Parathyroid adenoma (tissue), 2 donors: Measurements from ENCODE around the gene ZFPL1.

Experiments used
- H2AFZ ChIP-seq: fragments of 300-600 bp; sonication (generic); one replicate; pipeline ENCODE4 v1.7.0; 2017; ENCODE audit warnings: antibody characterized with exemption, mild to moderate bottlenecking
- H3K27ac ChIP-seq: fragments of 300-600 bp; sonication (generic); one replicate; pipeline ENCODE4 v1.7.0; 2017
- H3K27me3 ChIP-seq: fragments of 300-600 bp; sonication (generic); one replicate; pipeline ENCODE4 v1.7.0; 2017; ENCODE audit warnings: low read length; ENCODE audit not compliant: control insufficient read depth, insufficient read depth
- H3K36me3 ChIP-seq: fragments of 300-600 bp; sonication (generic); one replicate; pipeline ENCODE4 v1.7.0; 2017; ENCODE audit warnings: low read length; ENCODE audit not compliant: control insufficient read depth, insufficient read depth
- H3K4me1 ChIP-seq: fragments of 300-600 bp; sonication (generic); one replicate; pipeline ENCODE4 v1.7.0; 2017; ENCODE audit warnings: control low read depth
- H3K4me2 ChIP-seq: fragments of 300-600 bp; sonication (generic); one replicate; pipeline ENCODE4 v1.7.0; 2017; ENCODE audit warnings: low read length
- H3K4me3 ChIP-seq: fragments of 300-600 bp; sonication (generic); one replicate; pipeline ENCODE4 v1.7.0; 2017; ENCODE audit warnings: low read depth, low read length
- H3K79me2 ChIP-seq: fragments of 300-600 bp; sonication (generic); one replicate; pipeline ENCODE4 v1.7.0; 2017; ENCODE audit warnings: control low read depth
- H3K9ac ChIP-seq: fragments of 300-600 bp; sonication (generic); one replicate; pipeline ENCODE4 v1.7.0; 2017; ENCODE audit warnings: mild to moderate bottlenecking
- H3K9me3 ChIP-seq: fragments of 300-600 bp; sonication (generic); one replicate; pipeline ENCODE4 v1.7.0; 2017; ENCODE audit warnings: low read length; ENCODE audit not compliant: control insufficient read depth
- CTCF ChIP-seq: fragments of 300-600 bp; sonication (generic); IDR thresholded peaks from one replicate; pipeline ENCODE4 v1.7.0; 2017; ENCODE audit warnings: antibody characterized with exemption, mild to moderate bottlenecking
- donor health status: primary hyperparathyroidism.

Gene ZFPL1

GRCh38 chr11:65045728-65046127 is 38.3 kb upstream of the ZFPL1 start:
- H3K4me2 ChIP-seq, result no peak overlapping the region
- H3K79me2 ChIP-seq, result no peaks in the 10 kb centered on the region
- no peaks in the 10 kb centered on the region for H3K36me3 ChIP-seq
- H3K27ac ChIP-seq, result no peak overlapping the region
- no peak overlapping the region for H3K4me3 ChIP-seq
- no peak overlapping the region for H3K9ac ChIP-seq
- no peaks in the 10 kb centered on the region for H3K9me3 ChIP-seq
- no peaks in the 10 kb centered on the region for H3K27me3 ChIP-seq
- TF ChIP-seq CTCF, result no peak
- H2AFZ ChIP-seq, result no peak overlapping the region
- no peaks in the 10 kb centered on the region for H3K4me1 ChIP-seq

- H3K27me3 ChIP-seq, result no peaks in the 10 kb centered on the region
- peak overlapping the region; percentile 22 for H3K4me3 ChIP-seq
- TF ChIP-seq CTCF, result no peak
- no peak overlapping the region for H3K9ac ChIP-seq
- no peaks in the 10 kb centered on the region for H3K9me3 ChIP-seq
- H3K36me3 ChIP-seq, result no peaks in the 10 kb centered on the region
- H2AFZ ChIP-seq, result peak overlapping the region; percentile 46
- no peak overlapping the region for H3K27ac ChIP-seq
- H3K4me2 ChIP-seq, result no peak overlapping the region
- H3K4me1 ChIP-seq, result no peaks in the 10 kb centered on the region
- H3K79me2 ChIP-seq, result no peaks in the 10 kb centered on the region
These were observed 36.2 kb upstream of the ZFPL1 start for GRCh38 chr11:65047581-65048422.

GRCh38 chr11:65051398-65051858 is 32.6 kb upstream of the ZFPL1 start:
- Histone ChIP-seq H3K27me3 (no peaks in the 10 kb centered on the region), H3K4me2 (no peak overlapping the region), H3K79me2 (no peaks in the 10 kb centered on the region), H2AFZ (no peak overlapping the region), H3K4me1 (no peaks in the 10 kb centered on the region), H3K9ac (no peak overlapping the region), H3K4me3 (no peak overlapping the region), H3K27ac (no peak overlapping the region), H3K36me3 (no peaks in the 10 kb centered on the region), H3K9me3 (no peaks in the 10 kb centered on the region)
- no peak for TF ChIP-seq CTCF

GRCh38 chr11:65053827-65054508 is 30.1 kb upstream of the ZFPL1 start:
- Histone ChIP-seq H3K27ac (no peak overlapping the region), H3K9ac (no peak overlapping the region), H3K4me1 (no peaks in the 10 kb centered on the region), H3K4me2 (no peak overlapping the region), H2AFZ (no peak overlapping the region), H3K27me3 (no peaks in the 10 kb centered on the region), H3K79me2 (no peaks in the 10 kb centered on the region), H3K9me3 (no peaks in the 10 kb centered on the region), H3K36me3 (no peaks in the 10 kb centered on the region), H3K4me3 (no peak overlapping the region)
- no peak for TF ChIP-seq CTCF
